AG10803 (cell line): ENCODE data around the gene RAB4A.

Source experiments
- DNase-seq: peaks from one replicate; pipeline ENCODE4 v3.0.0; 2010; ENCODE audit warnings: low read depth
- H3K4me3 ChIP-seq: 2 replicates; pipeline ENCODE4 v1.5.1; 2011; ENCODE audit warnings: mild to moderate bottlenecking, low read length, control low read depth
- CTCF ChIP-seq: conservative IDR thresholded peaks from 2 replicates; pipeline ENCODE4 v1.5.1; 2011; ENCODE audit warnings: mild to moderate bottlenecking, low read length, control low read depth, inconsistent platforms

The RAB4A gene

GRCh38 chr1:229244091-229244490 lies 26.8 kb upstream of the RAB4A start:
- no peak for DNase-seq

GRCh38 chr1:229247871-229248270 lies 23.0 kb upstream of the RAB4A start:
- DNase-seq, result no peak
- H3K4me3 ChIP-seq, result no peak overlapping the region
- TF ChIP-seq CTCF, result no peak

More at GRCh38 chr1:229244091-229244490, 26.8 kb upstream of the RAB4A start:
- TF ChIP-seq CTCF, result no peak
- no peak overlapping the region for H3K4me3 ChIP-seq

- no peak overlapping the region for H3K4me3 ChIP-seq
- no peak for TF ChIP-seq CTCF
- no peak for DNase-seq
These were observed 21.8 kb upstream of the RAB4A start for GRCh38 chr1:229248821-229249817.

GRCh38 chr1:229249854-229250644 lies 20.9 kb upstream of the RAB4A start:
- no peak for DNase-seq
- no peak for TF ChIP-seq CTCF

GRCh38 chr1:229251185-229251584 lies 19.7 kb upstream of the RAB4A start:
- H3K4me3 ChIP-seq, result no peak overlapping the region
- DNase-seq, result no peak
- TF ChIP-seq CTCF, result no peak

More at GRCh38 chr1:229249854-229250644, 20.9 kb upstream of the RAB4A start:
- no peak overlapping the region for H3K4me3 ChIP-seq

- TF ChIP-seq CTCF, result no peak
- DNase-seq, result no peak
- H3K4me3 ChIP-seq, result no peak overlapping the region
These were observed 18.5 kb upstream of the RAB4A start for GRCh38 chr1:229252228-229252984.
